Gastroesophageal sphincter (tissue), 4 donors: ENCODE results near the gene NPFFR1. TPM values are rescaled to one million over a fixed set of nuclear protein-coding genes. Genes with fewer than 3 reads are reported as not detected.

Experiments used
- ATAC-seq: fragments of 150-250 bp; one replicate; pipeline ENCODE4 v1.9.1; 2016; ENCODE audit warnings: mild to moderate bottlenecking, moderate library complexity
- H3K27ac ChIP-seq, 4 donors: fragments of 200-600 bp; sonication (generic) in 3 of 4; 1 replicate in 3 of 4; 2 replicates in 1 of 4; pipeline ENCODE4 v1.5.1; 2016 to 2019
- H3K27me3 ChIP-seq: fragments of 200-600 bp; sonication (generic); one replicate; pipeline ENCODE4 v1.5.1; 2019
- H3K36me3 ChIP-seq, 2 donors: fragments of 200-600 bp; sonication (generic); one replicate each; pipeline ENCODE4 v1.5.1; 2019; ENCODE audit warnings: control low read depth in 1 of 2
- H3K4me1 ChIP-seq, 3 donors: fragments of 200-600 bp; sonication (generic); 1 replicate in 2 of 3; 2 replicates in 1 of 3; pipeline ENCODE4 v1.5.1; 2016 to 2019; ENCODE audit warnings: control low read depth in 2 of 3
- H3K4me3 ChIP-seq, 2 donors: fragments of 200-600 bp; sonication (generic); one replicate each; pipeline ENCODE4 v1.5.1; 2019; ENCODE audit warnings: mild to moderate bottlenecking in 1 of 2, moderate library complexity in 1 of 2
- H3K9me3 ChIP-seq, 3 donors: fragments of 200-600 bp; sonication (generic); one replicate each; pipeline ENCODE4 v1.5.1; 2017 to 2019; ENCODE audit warnings: control low read depth in 2 of 3
- EP300 ChIP-seq: sonication (generic); formaldehyde crosslinking; IDR thresholded peaks from one replicate; pipeline ENCODE4 v1.6.1; 2017; ENCODE audit warnings: antibody characterized with exemption, mild to moderate bottlenecking
- POLR2A ChIP-seq, 2 donors: fragments of 450-650 bp; IDR thresholded peaks; one replicate each; pipeline ENCODE4 v1.6.1; 2017; ENCODE audit warnings: antibody characterized with exemption in 2 of 2, mild to moderate bottlenecking in 2 of 2, moderate library complexity in 1 of 2
- POLR2AphosphoS5 ChIP-seq: sonication (generic); formaldehyde crosslinking; IDR thresholded peaks from one replicate; pipeline ENCODE4 v1.6.1; 2017; ENCODE audit warnings: antibody characterized with exemption
- WGBS, 2 donors: methylation state at CpG; one replicate each; pipeline ENCODE4 v1.1.5; 2018; ENCODE audit warnings: low coverage in 1 of 2; 5-methylcytosine and 5-hydroxymethylcytosine counted together
- total RNA-seq, 4 donors: library from RNA; depleted of rRNA; stranded (reverse); fragments of >200 nt; gene quantifications; one replicate each; pipeline ENCODE4 v1.1.0, GENCODE V29; 2016
- TF ChIP-seq, protein P1 (sequence below), 4 experiments: fragments of 200-600 bp in 2 of 4; fragments of 450-650 bp in 2 of 4; sonication (generic) in 1 of 4; IDR thresholded peaks; one replicate each; pipeline ENCODE4 v1.5.1; 2017 to 2019; ENCODE audit warnings: antibody characterized with exemption in 4 of 4, mild to moderate bottlenecking in 2 of 4, moderate library complexity in 2 of 4

The NPFFR1 gene
- total RNA-seq, 4 donors from 2014 or later, result under 0.01 to 0.04 (median under 0.01) TPM; not detected in 1

DNA sequence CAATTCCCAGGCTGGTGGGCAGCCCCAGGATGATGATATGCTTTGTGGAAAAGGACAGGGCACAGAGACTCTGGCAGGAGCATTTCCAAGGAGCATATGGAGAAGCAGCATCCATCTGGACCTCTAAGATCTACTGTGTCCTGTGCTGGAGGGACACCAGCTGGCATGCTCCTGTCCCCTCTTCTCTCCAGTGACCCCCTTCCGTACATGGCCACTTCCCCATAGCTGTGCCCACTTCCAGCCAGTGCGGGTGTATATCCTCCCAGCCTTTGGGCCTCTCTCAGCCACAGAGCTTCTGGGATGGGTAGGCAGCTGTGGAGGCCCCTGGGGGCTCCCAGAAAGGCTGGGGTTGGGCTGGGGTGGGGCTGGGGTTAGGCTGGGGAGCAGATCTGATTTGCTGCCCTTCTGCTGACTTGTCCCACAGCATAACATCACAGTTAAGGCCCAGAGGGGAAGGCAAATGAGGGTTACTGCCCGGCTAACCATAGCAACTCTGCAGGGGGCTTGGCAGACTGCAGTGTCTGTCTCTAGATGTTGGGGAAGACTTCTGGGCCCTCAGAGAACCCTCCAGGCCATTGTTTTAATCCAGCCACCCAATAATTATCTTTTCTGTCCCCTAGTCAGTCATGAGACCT lies 6.3 kb downstream of the NPFFR1 start:
- TF ChIP-seq, protein P1, sequence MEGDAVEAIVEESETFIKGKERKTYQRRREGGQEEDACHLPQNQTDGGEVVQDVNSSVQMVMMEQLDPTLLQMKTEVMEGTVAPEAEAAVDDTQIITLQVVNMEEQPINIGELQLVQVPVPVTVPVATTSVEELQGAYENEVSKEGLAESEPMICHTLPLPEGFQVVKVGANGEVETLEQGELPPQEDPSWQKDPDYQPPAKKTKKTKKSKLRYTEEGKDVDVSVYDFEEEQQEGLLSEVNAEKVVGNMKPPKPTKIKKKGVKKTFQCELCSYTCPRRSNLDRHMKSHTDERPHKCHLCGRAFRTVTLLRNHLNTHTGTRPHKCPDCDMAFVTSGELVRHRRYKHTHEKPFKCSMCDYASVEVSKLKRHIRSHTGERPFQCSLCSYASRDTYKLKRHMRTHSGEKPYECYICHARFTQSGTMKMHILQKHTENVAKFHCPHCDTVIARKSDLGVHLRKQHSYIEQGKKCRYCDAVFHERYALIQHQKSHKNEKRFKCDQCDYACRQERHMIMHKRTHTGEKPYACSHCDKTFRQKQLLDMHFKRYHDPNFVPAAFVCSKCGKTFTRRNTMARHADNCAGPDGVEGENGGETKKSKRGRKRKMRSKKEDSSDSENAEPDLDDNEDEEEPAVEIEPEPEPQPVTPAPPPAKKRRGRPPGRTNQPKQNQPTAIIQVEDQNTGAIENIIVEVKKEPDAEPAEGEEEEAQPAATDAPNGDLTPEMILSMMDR (IDR thresholded peaks at IDR 0.05), result no peak
- TF ChIP-seq EP300 (no peak), POLR2AphosphoS5 (no peak), POLR2A (IDR thresholded peaks at IDR 0.05) (no peak)
- Histone ChIP-seq H3K27ac (no peak overlapping the region), H3K4me1 (peaks cover 0 to 6% (median 2%) of the 10 kb centered on the region in 3 donors), H3K9me3 (peaks cover 0 to 12% (median 0%) of the 10 kb centered on the region in 3 donors), H3K4me3 (no peak overlapping the region), H3K36me3 (no peaks in the 10 kb centered on the region), H3K27me3 (peaks cover 19% of the 10 kb centered on the region)
- no peak for ATAC-seq
- 80% methylated on average over 1 of the region's 3 CpGs; no CpG with 5 or more reads in 1 of the 2 donors for WGBS, 2 donors

DNA sequence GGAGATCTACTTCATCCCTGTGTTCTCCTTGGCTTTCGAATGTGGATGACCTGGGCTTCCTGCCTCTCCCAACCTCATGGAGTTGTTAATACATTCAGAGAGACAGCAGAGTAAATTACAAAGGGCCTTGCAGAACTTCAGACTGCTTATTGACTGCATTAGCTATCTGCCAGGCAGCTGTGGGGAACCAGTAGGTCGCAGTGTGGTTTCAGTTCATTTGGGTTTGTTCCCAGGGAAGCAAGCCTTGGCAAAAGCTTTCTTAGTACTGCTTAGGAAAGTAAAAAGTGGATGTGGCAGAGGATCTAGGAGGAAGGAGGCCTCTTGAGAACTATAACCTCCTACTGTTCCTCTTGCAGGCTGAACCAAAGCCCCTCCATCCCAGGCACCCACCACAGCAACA lies 9.2 kb downstream of the NPFFR1 start:
- no peak for TF ChIP-seq POLR2A (IDR thresholded peaks at IDR 0.05)
- TF ChIP-seq, protein P1 (IDR thresholded peaks at IDR 0.05), result no peak
- TF ChIP-seq POLR2AphosphoS5, result no peak
- Histone ChIP-seq H3K27me3 (no peaks in the 10 kb centered on the region), H3K4me1 (peaks cover 0 to 7% (median 2%) of the 10 kb centered on the region in 3 donors), H3K9me3 (peaks cover 0 to 12% (median 0%) of the 10 kb centered on the region in 3 donors), H3K36me3 (no peaks in the 10 kb centered on the region), H3K4me3 (no peak overlapping the region), H3K27ac (no peak overlapping the region)
- WGBS, 2 donors, result 47% methylated on average over 2 of the region's 2 CpGs; no CpG with 5 or more reads in 1 of the 2 donors
- no peak for ATAC-seq

DNA sequence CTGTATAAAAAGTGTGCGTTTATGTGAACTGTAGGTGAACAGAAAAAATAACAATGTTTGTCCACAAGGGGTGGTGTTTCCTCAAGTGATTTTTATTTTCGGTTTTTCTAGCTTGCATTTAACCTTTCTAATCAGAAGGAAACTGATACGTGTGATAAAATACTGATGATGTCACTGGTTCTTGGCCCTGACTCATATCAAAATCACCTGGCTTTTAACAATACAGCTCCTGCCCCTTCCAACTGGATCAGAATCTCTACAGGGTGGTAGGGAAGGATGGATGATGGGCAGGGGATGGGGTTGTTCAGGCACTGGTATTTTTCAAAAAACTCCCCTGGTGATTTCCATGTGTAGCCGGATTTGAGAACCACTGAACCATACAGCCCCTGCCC lies 10.9 kb downstream of the NPFFR1 start:
- Histone ChIP-seq H3K27me3 (no peaks in the 10 kb centered on the region), H3K9me3 (peaks cover 0 to 12% (median 0%) of the 10 kb centered on the region in 3 donors), H3K4me3 (no peak overlapping the region), H3K36me3 (no peaks in the 10 kb centered on the region), H3K4me1 (peaks cover 0 to 7% (median 2%) of the 10 kb centered on the region in 3 donors), H3K27ac (no peak overlapping the region)
- WGBS, 2 donors, result 25 to 42% methylated on average over 4 of the region's 4 CpGs
- TF ChIP-seq POLR2AphosphoS5 (no peak), EP300 (no peak), POLR2A (IDR thresholded peaks at IDR 0.05) (no peak)
- TF ChIP-seq, protein P1 (IDR thresholded peaks at IDR 0.05), result peak; percentile 30 to 52 (median 40)
- ATAC-seq, result peak; percentile 28

DNA sequence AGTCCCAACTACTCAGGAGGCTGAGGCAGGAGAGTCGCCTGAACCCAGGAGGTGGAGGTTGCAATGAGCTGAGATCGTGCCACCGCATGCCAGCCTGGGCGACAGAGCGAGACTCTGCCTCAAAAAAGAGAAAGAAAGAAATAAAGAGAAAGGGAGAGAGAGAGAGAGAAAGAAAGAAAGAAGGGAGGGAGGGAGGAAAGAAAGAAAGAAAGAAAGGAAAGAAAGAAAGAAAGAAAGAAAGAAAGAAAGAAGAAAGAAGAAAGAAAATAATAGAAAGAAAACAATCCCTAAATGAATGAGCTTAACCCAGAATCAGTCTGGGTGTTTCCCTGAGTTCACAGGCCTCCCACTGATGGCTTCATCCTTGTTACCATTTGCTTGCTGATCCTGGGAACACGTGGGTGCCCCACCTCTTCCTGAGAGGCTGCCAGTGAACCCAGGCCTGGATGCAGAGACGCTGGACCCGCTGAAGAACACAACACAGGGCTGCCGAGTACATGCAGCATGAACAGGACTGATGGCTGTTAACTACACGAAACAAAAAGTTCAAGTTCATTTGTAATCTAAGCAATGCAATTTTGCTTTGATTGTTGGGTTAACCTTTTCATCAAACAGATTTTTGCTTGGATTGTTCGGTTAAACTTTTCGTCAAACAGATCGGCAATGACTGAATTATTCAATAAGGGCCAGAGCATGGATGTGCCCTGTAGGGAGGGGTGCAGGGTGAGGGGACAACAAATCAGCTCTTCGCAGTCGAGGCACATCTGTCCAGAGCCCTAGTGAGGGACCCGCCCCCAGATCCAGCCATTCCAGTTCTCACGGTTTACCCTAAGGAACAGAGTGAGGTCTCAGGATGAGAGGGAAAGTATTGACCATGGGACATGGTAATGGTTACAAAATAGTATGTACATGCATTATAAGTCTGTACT lies 11.5 kb downstream of the NPFFR1 start:
- Histone ChIP-seq H3K4me3 (no peak overlapping the region), H3K9me3 (peaks cover 0 to 12% (median 0%) of the 10 kb centered on the region in 3 donors), H3K27ac (no peak overlapping the region), H3K36me3 (no peaks in the 10 kb centered on the region), H3K4me1 (peaks cover 0 to 7% (median 2%) of the 10 kb centered on the region in 3 donors), H3K27me3 (no peaks in the 10 kb centered on the region)
- WGBS, 2 donors, result 65 to 68% methylated on average over 7 to 13 of the region's 17 CpGs
- TF ChIP-seq, protein P1 (IDR thresholded peaks at IDR 0.05), result no peak
- TF ChIP-seq POLR2AphosphoS5, result no peak
- no peak for TF ChIP-seq POLR2A (IDR thresholded peaks at IDR 0.05)
- no peak for TF ChIP-seq EP300
- ATAC-seq, result peak; percentile 61
